K562 (cell line): ENCODE results near the gene IDH1.

ENCODE experiments used
- CREB1 ChIP-seq, 2 experiments: sonication (generic) in 1 of 2; formaldehyde crosslinking in 1 of 2; IDR thresholded peaks; 2 replicates each; pipeline versions ENCODE4 v1.6.1 to v1.8.0; 2012 to 2022; ENCODE audit warnings: inconsistent platforms in 1 of 2, mild to moderate bottlenecking in 1 of 2, missing genetic modification reagents in 1 of 2, moderate library complexity in 1 of 2
- EP300 ChIP-seq: IDR thresholded peaks from 2 replicates; pipeline ENCODE4 v1.6.1; 2012; ENCODE audit warnings: low read length, improper control_type of control experiment
- NFIC ChIP-seq: fragments of 450-650 bp; IDR thresholded peaks from 2 replicates; pipeline ENCODE4 v1.6.1; 2017; ENCODE audit warnings: mild to moderate bottlenecking, inconsistent platforms
- TF ChIP-seq, protein P1 (sequence below): fragments of 150-350 bp; conservative IDR thresholded peaks from 2 replicates; pipeline ENCODE4 v1.6.1; 2014; ENCODE audit warnings: low read length
- TF ChIP-seq, protein P2 (sequence below): fragments of 450-650 bp; IDR thresholded peaks from 2 replicates; pipeline ENCODE4 v1.6.1; 2018; ENCODE audit not compliant: partially characterized antibody

DNA sequence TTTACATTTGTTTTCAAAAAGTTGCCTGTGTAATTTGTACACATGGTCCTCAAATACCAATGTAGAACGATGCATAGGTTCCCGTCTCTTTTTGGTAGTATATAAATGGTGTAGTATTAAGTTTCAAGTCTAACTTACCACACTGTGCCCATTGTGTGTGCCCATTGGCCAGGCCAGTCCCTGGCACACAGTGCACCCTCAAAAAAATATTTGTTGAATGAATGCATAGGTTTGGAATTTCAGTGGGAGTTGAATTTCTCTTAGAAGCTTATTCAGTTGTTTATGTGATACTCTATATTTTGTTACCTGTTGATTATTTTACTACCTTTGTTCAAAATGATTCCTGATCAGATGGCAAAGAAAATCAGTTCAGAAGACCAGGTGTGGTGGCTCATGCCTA is 30.1 kb downstream of the IDH1 start:
- no peak for TF ChIP-seq CREB1 (IDR thresholded peaks at IDR 0.05)
- no peak for TF ChIP-seq CREB1 (CRISPR knock-in tag; IDR thresholded peaks at IDR 0.05)
- no peak for TF ChIP-seq NFIC
- TF ChIP-seq, protein P1, sequence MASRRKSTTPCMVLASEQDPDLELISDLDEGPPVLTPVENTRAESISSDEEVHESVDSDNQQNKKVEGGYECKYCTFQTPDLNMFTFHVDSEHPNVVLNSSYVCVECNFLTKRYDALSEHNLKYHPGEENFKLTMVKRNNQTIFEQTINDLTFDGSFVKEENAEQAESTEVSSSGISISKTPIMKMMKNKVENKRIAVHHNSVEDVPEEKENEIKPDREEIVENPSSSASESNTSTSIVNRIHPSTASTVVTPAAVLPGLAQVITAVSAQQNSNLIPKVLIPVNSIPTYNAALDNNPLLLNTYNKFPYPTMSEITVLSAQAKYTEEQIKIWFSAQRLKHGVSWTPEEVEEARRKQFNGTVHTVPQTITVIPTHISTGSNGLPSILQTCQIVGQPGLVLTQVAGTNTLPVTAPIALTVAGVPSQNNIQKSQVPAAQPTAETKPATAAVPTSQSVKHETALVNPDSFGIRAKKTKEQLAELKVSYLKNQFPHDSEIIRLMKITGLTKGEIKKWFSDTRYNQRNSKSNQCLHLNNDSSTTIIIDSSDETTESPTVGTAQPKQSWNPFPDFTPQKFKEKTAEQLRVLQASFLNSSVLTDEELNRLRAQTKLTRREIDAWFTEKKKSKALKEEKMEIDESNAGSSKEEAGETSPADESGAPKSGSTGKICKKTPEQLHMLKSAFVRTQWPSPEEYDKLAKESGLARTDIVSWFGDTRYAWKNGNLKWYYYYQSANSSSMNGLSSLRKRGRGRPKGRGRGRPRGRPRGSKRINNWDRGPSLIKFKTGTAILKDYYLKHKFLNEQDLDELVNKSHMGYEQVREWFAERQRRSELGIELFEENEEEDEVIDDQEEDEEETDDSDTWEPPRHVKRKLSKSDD, result no peak
- TF ChIP-seq, protein P2, sequence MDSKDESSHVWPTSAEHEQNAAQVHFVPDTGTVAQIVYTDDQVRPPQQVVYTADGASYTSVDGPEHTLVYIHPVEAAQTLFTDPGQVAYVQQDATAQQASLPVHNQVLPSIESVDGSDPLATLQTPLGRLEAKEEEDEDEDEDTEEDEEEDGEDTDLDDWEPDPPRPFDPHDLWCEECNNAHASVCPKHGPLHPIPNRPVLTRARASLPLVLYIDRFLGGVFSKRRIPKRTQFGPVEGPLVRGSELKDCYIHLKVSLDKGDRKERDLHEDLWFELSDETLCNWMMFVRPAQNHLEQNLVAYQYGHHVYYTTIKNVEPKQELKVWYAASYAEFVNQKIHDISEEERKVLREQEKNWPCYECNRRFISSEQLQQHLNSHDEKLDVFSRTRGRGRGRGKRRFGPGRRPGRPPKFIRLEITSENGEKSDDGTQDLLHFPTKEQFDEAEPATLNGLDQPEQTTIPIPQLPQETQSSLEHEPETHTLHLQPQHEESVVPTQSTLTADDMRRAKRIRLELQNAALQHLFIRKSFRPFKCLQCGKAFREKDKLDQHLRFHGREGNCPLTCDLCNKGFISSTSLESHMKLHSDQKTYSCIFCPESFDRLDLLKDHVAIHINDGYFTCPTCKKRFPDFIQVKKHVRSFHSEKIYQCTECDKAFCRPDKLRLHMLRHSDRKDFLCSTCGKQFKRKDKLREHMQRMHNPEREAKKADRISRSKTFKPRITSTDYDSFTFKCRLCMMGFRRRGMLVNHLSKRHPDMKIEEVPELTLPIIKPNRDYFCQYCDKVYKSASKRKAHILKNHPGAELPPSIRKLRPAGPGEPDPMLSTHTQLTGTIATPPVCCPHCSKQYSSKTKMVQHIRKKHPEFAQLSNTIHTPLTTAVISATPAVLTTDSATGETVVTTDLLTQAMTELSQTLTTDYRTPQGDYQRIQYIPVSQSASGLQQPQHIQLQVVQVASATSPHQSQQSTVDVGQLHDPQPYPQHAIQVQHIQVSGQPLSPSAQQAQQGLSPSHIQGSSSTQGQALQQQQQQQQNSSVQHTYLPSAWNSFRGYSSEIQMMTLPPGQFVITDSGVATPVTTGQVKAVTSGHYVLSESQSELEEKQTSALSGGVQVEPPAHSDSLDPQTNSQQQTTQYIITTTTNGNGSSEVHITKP, result no peak
- TF ChIP-seq EP300, result no peak
